ENCODE measurements around the gene KLHL21. TPM values are rescaled to one million over a fixed set of nuclear protein-coding genes. Genes with fewer than 3 reads are reported as not detected.
A peak's percentile ranks its signal among the peaks of the same experiment; 100 is the strongest.

Gene KLHL21
- polyA plus RNA-seq, 2 of the 4 experiments (the other 2 are of a cell fraction): 3.3 to 10.5 TPM

- peaks cover 20% of the 10 kb centered on the region for H3K4me1 ChIP-seq
- H3K4me2 ChIP-seq: no peak overlapping the region
- ChIA-PET CTCF (interaction anchor here (1.8 to 2.0 kb wide), 2 partner anchors 11 to 30 kb away, joined by 4 to 6 read pairs; partner anchors contain the start of gene TAS1R1), POLR2A (no interaction called here)
- WGBS (ENCODE audit: missing lambda C conversion rate): 86% methylated on average over 10 of the region's 12 CpGs
- no peak for TF ChIP-seq MYC (IDR thresholded peaks at IDR 0.05; ENCODE audit: borderline replicate concordance, low read length)
- TF ChIP-seq JUNB (IDR thresholded peaks at IDR 0.05): no peak
- TF ChIP-seq POLR2A (IDR thresholded peaks at IDR 0.05; ENCODE audit: low read length): no peak
- no peak for TF ChIP-seq MAFK (IDR thresholded peaks at IDR 0.05; ENCODE audit: partially characterized antibody)
- no peak for TF ChIP-seq NFE2L2 (conservative IDR thresholded peaks at IDR 0.05; ENCODE audit: low read length)
- TF ChIP-seq ZNF302 (CRISPR knock-in tag; IDR thresholded peaks at IDR 0.05): no peak
- no peak for TF ChIP-seq RFX5 (IDR thresholded peaks at IDR 0.05)
- TF ChIP-seq, protein P1, sequence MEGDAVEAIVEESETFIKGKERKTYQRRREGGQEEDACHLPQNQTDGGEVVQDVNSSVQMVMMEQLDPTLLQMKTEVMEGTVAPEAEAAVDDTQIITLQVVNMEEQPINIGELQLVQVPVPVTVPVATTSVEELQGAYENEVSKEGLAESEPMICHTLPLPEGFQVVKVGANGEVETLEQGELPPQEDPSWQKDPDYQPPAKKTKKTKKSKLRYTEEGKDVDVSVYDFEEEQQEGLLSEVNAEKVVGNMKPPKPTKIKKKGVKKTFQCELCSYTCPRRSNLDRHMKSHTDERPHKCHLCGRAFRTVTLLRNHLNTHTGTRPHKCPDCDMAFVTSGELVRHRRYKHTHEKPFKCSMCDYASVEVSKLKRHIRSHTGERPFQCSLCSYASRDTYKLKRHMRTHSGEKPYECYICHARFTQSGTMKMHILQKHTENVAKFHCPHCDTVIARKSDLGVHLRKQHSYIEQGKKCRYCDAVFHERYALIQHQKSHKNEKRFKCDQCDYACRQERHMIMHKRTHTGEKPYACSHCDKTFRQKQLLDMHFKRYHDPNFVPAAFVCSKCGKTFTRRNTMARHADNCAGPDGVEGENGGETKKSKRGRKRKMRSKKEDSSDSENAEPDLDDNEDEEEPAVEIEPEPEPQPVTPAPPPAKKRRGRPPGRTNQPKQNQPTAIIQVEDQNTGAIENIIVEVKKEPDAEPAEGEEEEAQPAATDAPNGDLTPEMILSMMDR (IDR thresholded peaks at IDR 0.05): no peak
- TF ChIP-seq, protein P2, sequence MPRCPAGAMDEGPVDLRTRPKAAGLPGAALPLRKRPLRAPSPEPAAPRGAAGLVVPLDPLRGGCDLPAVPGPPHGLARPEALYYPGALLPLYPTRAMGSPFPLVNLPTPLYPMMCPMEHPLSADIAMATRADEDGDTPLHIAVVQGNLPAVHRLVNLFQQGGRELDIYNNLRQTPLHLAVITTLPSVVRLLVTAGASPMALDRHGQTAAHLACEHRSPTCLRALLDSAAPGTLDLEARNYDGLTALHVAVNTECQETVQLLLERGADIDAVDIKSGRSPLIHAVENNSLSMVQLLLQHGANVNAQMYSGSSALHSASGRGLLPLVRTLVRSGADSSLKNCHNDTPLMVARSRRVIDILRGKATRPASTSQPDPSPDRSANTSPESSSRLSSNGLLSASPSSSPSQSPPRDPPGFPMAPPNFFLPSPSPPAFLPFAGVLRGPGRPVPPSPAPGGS (IDR thresholded peaks at IDR 0.05): no peak
- TF ChIP-seq, protein P3, sequence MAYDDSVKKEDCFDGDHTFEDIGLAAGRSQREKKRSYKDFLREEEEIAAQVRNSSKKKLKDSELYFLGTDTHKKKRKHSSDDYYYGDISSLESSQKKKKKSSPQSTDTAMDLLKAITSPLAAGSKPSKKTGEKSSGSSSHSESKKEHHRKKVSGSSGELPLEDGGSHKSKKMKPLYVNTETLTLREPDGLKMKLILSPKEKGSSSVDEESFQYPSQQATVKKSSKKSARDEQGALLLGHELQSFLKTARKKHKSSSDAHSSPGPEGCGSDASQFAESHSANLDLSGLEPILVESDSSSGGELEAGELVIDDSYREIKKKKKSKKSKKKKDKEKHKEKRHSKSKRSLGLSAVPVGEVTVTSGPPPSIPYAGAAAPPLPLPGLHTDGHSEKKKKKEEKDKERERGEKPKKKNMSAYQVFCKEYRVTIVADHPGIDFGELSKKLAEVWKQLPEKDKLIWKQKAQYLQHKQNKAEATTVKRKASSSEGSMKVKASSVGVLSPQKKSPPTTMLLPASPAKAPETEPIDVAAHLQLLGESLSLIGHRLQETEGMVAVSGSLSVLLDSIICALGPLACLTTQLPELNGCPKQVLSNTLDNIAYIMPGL (CRISPR knock-in tag; IDR thresholded peaks at IDR 0.05; ENCODE audit: borderline replicate concordance): no peak
- no peak for TF ChIP-seq HDAC2 (IDR thresholded peaks at IDR 0.05)
- no peak for TF ChIP-seq BHLHE40 (IDR thresholded peaks at IDR 0.05; ENCODE audit: low read depth, low read length)
- TF ChIP-seq HOXB13 (CRISPR knock-in tag; IDR thresholded peaks at IDR 0.05; ENCODE audit: low read depth): no peak
- no peak for TF ChIP-seq MAZ (IDR thresholded peaks at IDR 0.05; ENCODE audit: borderline replicate concordance, low read depth, low read length)
- H3K4me3 ChIP-seq: no peak overlapping the region
- no peaks in the 10 kb centered on the region for H3K9me3 ChIP-seq
- FAIRE-seq (no peak), DNase-seq (ENCODE audit: low read depth in 1 of 2, low spot score in 1 of 2) (no peak), ATAC-seq (no peak)
- H3K27ac ChIP-seq: no peak overlapping the region
Measured at GRCh38 chr1:6585081-6585722, 17.5 kb downstream of the KLHL21 start.

GRCh38 chr1:6584126-6585080 lies 18.3 kb downstream of the KLHL21 start:
- Histone ChIP-seq H3K9me3 (no peaks in the 10 kb centered on the region), H3K4me2 (no peak overlapping the region), H3K4me3 (no peak overlapping the region), H3K27ac (no peak overlapping the region), H3K4me1 (peaks cover 21% of the 10 kb centered on the region)
- FAIRE-seq (no peak), DNase-seq (ENCODE audit: low read depth in 1 of 2, low spot score in 1 of 2) (peak in 1 of 2 experiments; percentile 15), ATAC-seq (no peak)
- POLR2A ChIA-PET: interaction anchor here (0.7 kb wide), 1 partner anchor 17 kb away, joined by 4 read pairs; no protein-coding TSS in a partner anchor
- TF ChIP-seq FOSB (CRISPR knock-in tag; IDR thresholded peaks at IDR 0.05): no peak
- no peak for TF ChIP-seq POLR2A (IDR thresholded peaks at IDR 0.05; ENCODE audit: low read length)
- no peak for TF ChIP-seq JUN (IDR thresholded peaks at IDR 0.05)
- TF ChIP-seq MAFK (IDR thresholded peaks at IDR 0.05; ENCODE audit: partially characterized antibody): peak; percentile 92
- 81% methylated on average over 15 of the region's 21 CpGs for WGBS (ENCODE audit: missing lambda C conversion rate)
- CTCF ChIA-PET: interaction anchor here (1.8 to 2.0 kb wide), 2 partner anchors 12 to 29 kb away, joined by 4 to 6 read pairs; partner anchors contain the start of gene TAS1R1

Data from A549 (cell line).